Endothelial cell of umbilical vein (primary cell): ENCODE data around the gene NEAT1.

Experiments
- CTCF ChIP-seq, 2 donors: IDR thresholded peaks; 1 replicate in 1 of 2; 2 replicates in 1 of 2; pipeline ENCODE4 v1.5.1; 2011; ENCODE audit warnings: low read length in 2 of 2, mild to moderate bottlenecking in 2 of 2, moderate library complexity in 2 of 2, control low read depth in 1 of 2, inconsistent platforms in 1 of 2, low read depth in 1 of 2; ENCODE audit not compliant: insufficient read depth in 1 of 2; ENCODE audit errors: extremely low read depth in 1 of 2
- FOS ChIP-seq: IDR thresholded peaks from 2 replicates; pipeline ENCODE4 v1.6.1; 2011; ENCODE audit warnings: mild to moderate bottlenecking, low read length, moderate library complexity, borderline replicate concordance; ENCODE audit not compliant: insufficient read depth
- POLR2AphosphoS5 ChIP-seq: IDR thresholded peaks from 2 replicates; pipeline ENCODE4 v1.6.1; 2012; ENCODE audit warnings: low read depth, mild to moderate bottlenecking, control low read depth, low read length, moderate library complexity; ENCODE audit not compliant: insufficient read depth

DNA sequence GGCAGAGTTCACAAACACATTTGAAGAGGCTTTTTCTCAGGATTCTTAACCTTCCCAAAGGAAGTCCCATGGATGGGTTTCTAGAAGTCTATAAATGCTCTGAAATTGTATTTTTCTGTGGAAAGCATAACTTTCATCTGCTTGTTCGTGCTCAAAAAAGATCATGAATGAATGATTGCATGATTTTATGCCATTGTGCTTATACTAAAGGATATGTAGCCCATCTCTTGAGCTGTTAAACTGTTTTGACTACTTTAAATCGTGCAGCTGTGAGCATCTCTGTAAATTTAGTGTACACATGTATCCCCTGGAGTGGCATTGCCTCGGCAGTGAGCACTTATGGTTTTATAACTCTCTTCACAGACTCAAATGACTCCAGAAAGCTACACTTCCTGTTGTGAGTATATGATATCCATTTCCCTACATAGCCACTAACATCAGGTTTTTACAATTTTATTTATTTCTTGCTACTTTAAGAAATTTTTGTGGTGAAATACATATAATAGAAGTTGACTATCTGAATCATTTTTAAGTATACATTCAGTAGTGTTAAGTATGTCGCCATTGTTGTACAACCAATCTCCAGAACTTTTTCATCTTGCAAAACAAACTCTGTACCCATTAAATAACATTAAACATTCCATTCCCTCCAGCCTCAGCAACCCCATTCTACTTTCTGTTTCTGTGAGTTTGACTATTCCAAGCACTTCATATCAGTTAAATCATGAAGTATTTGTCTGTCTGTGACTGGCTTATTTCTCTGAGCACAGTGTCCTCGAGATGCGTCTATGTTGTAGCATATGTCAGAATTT lies 8.0 kb downstream of the NEAT1 start:
- no peak for TF ChIP-seq CTCF (IDR thresholded peaks at IDR 0.05; ENCODE audit: extremely low read depth in 1 of 2, insufficient read depth in 1 of 2, low read depth in 1 of 2, low read length in 2 of 2)
- no peak for TF ChIP-seq POLR2AphosphoS5
- TF ChIP-seq FOS = no peak
